WTC11 (cell line): ENCODE measurements around the gene C2orf76.

Experiments
- CREB1 ChIP-seq: sonication (generic); formaldehyde crosslinking; IDR thresholded peaks from 2 replicates; pipeline ENCODE4 v1.8.0; 2023; ENCODE audit warnings: mild to moderate bottlenecking, missing genetic modification reagents
- CREM ChIP-seq: sonication (generic); formaldehyde crosslinking; IDR thresholded peaks from 2 replicates; pipeline ENCODE4 v1.8.1; 2022; ENCODE audit warnings: mild to moderate bottlenecking, missing genetic modification reagents, moderate library complexity
- ETV6 ChIP-seq: sonication (generic); formaldehyde crosslinking; IDR thresholded peaks from 2 replicates; pipeline ENCODE4 v1.8.1; 2022; ENCODE audit warnings: mild to moderate bottlenecking, missing genetic modification reagents
- RELA ChIP-seq: sonication (generic); formaldehyde crosslinking; IDR thresholded peaks from 2 replicates; pipeline ENCODE4 v1.8.1; 2022; ENCODE audit warnings: missing genetic modification reagents, mild to moderate bottlenecking, borderline replicate concordance
- TEAD4 ChIP-seq: sonication (generic); formaldehyde crosslinking; IDR thresholded peaks from 2 replicates; pipeline ENCODE4 v1.8.0; 2022; ENCODE audit warnings: mild to moderate bottlenecking, missing genetic modification reagents
- ZNF138 ChIP-seq: sonication (generic); formaldehyde crosslinking; conservative IDR thresholded peaks from 2 replicates; pipeline ENCODE4 v1.8.1; 2022; ENCODE audit warnings: mild to moderate bottlenecking, moderate library complexity, missing genetic modification reagents
- TF ChIP-seq, protein P1 (sequence below): sonication (generic); formaldehyde crosslinking; IDR thresholded peaks from 2 replicates; pipeline ENCODE4 v1.8.0; 2022; ENCODE audit warnings: mild to moderate bottlenecking, missing genetic modification reagents
- TF ChIP-seq, protein P2 (sequence below): fragments of 200-600 bp; IDR thresholded peaks from 2 replicates; pipeline ENCODE4 v1.8.0; 2022; ENCODE audit warnings: antibody characterized with exemption
- TF ChIP-seq, protein P3 (sequence below): fragments of 250-450 bp; sonication (Bioruptor Pico); IDR thresholded peaks from 2 replicates; pipeline ENCODE4 v1.9.0; 2021; ENCODE audit warnings: mild to moderate bottlenecking, borderline replicate concordance
- TF ChIP-seq, protein P4 (sequence below): sonication (generic); formaldehyde crosslinking; IDR thresholded peaks from 2 replicates; pipeline ENCODE4 v1.8.1; 2022; ENCODE audit warnings: mild to moderate bottlenecking, missing genetic modification reagents, moderate library complexity, borderline replicate concordance
- TF ChIP-seq, protein P5 (sequence below): sonication (generic); formaldehyde crosslinking; IDR thresholded peaks from 2 replicates; pipeline ENCODE4 v1.8.0; 2022; ENCODE audit warnings: mild to moderate bottlenecking, missing genetic modification reagents

DNA sequence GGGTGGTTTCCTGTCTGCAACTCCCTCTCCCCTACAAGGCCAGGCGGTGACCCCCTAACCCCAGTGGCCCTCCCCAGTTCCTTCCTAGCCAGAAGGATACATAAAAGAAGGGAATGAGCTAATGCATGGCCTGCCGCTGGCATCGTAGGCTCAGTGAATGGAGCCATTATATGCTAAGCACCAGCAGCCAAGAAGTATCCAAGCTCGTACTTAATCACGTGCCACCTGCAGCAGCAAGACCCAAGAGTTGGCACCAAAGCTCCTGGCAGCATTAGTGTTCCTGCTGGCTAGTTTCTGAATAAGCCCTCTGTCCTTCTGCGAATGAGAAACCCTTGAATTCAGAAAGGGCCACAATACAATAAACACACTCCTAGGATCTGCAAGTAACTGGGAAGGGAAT is 4.5 kb upstream of the C2orf76 start:
- TF ChIP-seq, protein P1, sequence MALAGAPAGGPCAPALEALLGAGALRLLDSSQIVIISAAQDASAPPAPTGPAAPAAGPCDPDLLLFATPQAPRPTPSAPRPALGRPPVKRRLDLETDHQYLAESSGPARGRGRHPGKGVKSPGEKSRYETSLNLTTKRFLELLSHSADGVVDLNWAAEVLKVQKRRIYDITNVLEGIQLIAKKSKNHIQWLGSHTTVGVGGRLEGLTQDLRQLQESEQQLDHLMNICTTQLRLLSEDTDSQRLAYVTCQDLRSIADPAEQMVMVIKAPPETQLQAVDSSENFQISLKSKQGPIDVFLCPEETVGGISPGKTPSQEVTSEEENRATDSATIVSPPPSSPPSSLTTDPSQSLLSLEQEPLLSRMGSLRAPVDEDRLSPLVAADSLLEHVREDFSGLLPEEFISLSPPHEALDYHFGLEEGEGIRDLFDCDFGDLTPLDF (CRISPR knock-in tag), result no peak
- TF ChIP-seq CREB1 (CRISPR knock-in tag) (no peak), ETV6 (no peak), CREM (CRISPR knock-in tag) (no peak), TEAD4 (CRISPR knock-in tag) (no peak), RELA (no peak), ZNF138 (CRISPR knock-in tag) (no peak)
- TF ChIP-seq, protein P2, sequence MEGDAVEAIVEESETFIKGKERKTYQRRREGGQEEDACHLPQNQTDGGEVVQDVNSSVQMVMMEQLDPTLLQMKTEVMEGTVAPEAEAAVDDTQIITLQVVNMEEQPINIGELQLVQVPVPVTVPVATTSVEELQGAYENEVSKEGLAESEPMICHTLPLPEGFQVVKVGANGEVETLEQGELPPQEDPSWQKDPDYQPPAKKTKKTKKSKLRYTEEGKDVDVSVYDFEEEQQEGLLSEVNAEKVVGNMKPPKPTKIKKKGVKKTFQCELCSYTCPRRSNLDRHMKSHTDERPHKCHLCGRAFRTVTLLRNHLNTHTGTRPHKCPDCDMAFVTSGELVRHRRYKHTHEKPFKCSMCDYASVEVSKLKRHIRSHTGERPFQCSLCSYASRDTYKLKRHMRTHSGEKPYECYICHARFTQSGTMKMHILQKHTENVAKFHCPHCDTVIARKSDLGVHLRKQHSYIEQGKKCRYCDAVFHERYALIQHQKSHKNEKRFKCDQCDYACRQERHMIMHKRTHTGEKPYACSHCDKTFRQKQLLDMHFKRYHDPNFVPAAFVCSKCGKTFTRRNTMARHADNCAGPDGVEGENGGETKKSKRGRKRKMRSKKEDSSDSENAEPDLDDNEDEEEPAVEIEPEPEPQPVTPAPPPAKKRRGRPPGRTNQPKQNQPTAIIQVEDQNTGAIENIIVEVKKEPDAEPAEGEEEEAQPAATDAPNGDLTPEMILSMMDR, result no peak
- TF ChIP-seq, protein P3, sequence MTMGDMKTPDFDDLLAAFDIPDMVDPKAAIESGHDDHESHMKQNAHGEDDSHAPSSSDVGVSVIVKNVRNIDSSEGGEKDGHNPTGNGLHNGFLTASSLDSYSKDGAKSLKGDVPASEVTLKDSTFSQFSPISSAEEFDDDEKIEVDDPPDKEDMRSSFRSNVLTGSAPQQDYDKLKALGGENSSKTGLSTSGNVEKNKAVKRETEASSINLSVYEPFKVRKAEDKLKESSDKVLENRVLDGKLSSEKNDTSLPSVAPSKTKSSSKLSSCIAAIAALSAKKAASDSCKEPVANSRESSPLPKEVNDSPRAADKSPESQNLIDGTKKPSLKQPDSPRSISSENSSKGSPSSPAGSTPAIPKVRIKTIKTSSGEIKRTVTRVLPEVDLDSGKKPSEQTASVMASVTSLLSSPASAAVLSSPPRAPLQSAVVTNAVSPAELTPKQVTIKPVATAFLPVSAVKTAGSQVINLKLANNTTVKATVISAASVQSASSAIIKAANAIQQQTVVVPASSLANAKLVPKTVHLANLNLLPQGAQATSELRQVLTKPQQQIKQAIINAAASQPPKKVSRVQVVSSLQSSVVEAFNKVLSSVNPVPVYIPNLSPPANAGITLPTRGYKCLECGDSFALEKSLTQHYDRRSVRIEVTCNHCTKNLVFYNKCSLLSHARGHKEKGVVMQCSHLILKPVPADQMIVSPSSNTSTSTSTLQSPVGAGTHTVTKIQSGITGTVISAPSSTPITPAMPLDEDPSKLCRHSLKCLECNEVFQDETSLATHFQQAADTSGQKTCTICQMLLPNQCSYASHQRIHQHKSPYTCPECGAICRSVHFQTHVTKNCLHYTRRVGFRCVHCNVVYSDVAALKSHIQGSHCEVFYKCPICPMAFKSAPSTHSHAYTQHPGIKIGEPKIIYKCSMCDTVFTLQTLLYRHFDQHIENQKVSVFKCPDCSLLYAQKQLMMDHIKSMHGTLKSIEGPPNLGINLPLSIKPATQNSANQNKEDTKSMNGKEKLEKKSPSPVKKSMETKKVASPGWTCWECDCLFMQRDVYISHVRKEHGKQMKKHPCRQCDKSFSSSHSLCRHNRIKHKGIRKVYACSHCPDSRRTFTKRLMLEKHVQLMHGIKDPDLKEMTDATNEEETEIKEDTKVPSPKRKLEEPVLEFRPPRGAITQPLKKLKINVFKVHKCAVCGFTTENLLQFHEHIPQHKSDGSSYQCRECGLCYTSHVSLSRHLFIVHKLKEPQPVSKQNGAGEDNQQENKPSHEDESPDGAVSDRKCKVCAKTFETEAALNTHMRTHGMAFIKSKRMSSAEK, result no peak
- TF ChIP-seq, protein P4, sequence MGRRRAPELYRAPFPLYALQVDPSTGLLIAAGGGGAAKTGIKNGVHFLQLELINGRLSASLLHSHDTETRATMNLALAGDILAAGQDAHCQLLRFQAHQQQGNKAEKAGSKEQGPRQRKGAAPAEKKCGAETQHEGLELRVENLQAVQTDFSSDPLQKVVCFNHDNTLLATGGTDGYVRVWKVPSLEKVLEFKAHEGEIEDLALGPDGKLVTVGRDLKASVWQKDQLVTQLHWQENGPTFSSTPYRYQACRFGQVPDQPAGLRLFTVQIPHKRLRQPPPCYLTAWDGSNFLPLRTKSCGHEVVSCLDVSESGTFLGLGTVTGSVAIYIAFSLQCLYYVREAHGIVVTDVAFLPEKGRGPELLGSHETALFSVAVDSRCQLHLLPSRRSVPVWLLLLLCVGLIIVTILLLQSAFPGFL (CRISPR knock-in tag), result no peak
- TF ChIP-seq, protein P5, sequence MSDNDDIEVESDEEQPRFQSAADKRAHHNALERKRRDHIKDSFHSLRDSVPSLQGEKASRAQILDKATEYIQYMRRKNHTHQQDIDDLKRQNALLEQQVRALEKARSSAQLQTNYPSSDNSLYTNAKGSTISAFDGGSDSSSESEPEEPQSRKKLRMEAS, result no peak
